ENCODE measurements around the gene DNAL4.
A peak's percentile ranks its signal among the peaks of the same experiment; 100 is the strongest.

Gene DNAL4

DNA sequence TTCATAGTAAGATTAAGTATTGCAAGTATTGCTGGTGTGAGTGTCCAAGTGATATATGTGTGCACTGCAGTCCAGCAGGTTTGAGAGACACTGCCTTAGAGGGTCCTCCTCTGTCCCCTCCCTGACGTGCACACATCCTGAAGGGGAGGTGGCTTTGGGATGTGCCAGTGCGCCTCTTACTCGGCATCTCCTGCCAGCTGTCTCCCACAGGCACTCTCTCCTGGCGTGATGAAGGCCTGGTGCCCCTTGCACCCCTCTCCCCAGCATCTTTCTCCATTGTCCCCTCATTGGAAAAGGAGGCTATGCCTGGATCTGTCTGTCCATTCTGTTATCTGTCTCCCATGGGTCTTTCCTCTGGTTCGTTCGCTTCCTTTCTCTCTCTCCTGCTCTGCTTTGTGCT, 64.0 kb downstream of the DNAL4 start:
- H3K4me3 ChIP-seq (ENCODE audit: low read depth in 1 of 2, low read length in 1 of 2): no peak overlapping the region
- no peaks in the 10 kb centered on the region for H3K9me3 ChIP-seq
- peaks cover 100% of the 10 kb centered on the region for H3K36me3 ChIP-seq
- H3K27ac ChIP-seq: peak overlapping the region; percentile 79
- H3K27me3 ChIP-seq: no peaks in the 10 kb centered on the region
- TF ChIP-seq, protein P1, sequence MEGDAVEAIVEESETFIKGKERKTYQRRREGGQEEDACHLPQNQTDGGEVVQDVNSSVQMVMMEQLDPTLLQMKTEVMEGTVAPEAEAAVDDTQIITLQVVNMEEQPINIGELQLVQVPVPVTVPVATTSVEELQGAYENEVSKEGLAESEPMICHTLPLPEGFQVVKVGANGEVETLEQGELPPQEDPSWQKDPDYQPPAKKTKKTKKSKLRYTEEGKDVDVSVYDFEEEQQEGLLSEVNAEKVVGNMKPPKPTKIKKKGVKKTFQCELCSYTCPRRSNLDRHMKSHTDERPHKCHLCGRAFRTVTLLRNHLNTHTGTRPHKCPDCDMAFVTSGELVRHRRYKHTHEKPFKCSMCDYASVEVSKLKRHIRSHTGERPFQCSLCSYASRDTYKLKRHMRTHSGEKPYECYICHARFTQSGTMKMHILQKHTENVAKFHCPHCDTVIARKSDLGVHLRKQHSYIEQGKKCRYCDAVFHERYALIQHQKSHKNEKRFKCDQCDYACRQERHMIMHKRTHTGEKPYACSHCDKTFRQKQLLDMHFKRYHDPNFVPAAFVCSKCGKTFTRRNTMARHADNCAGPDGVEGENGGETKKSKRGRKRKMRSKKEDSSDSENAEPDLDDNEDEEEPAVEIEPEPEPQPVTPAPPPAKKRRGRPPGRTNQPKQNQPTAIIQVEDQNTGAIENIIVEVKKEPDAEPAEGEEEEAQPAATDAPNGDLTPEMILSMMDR (IDR thresholded peaks at IDR 0.05): no peak
- peaks cover 11 to 12% of the 10 kb centered on the region in 2 experiments for H3K4me1 ChIP-seq (ENCODE audit: control insufficient read depth in 1 of 2, insufficient read depth in 1 of 2, low read depth in 1 of 2, low read length in 1 of 2)

DNA sequence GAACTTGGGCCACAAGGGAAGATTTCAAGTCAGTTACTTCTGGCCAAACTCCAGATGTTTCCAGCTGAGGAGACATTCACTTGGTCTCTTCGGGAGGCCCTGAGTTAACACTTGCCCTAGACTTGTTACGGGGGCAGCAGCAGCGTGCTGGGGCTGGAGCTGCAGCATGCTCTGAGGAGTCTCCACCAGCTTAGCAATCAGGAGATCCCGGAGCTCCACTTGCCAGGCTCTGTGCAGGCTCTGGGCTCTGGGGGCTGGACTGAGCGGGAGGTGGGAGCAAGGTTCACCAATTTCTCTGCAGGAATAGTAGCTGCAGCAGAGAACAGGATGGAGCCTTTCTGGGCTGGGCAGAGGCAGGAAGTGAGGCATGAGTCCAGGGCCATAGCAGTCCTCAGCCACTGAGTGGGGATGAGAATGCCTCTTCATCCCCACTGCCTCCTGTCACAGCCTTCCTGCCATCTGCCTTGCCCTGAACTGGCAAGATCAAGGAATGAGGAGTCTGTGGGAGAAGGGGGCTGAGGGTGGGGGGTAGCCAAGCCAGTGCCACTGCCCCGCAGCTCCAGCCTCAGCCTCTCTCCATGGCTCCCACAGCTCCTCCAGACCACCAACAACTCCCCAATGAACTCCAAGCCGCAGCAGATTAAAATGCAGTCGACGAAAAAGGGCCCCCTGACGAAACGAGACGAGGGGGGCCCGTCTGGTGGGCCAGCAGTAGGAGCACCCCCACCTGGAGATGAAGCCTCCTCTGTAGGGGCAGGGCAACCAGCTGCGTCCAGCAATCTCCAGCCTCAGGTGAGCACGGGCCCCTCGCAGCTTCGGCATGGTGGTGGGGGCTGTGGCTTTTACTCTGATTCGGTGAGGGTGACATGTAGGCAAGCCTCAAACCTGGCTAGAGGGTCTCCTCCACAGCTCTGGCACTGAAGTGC, 64.8 kb downstream of the DNAL4 start:
- TF ChIP-seq, protein P1 (IDR thresholded peaks at IDR 0.05): no peak
- no peaks in the 10 kb centered on the region for H3K27me3 ChIP-seq
- H3K4me1 ChIP-seq (ENCODE audit: control insufficient read depth in 1 of 2, insufficient read depth in 1 of 2, low read depth in 1 of 2, low read length in 1 of 2): peaks cover 11 to 12% of the 10 kb centered on the region in 2 experiments
- no peak overlapping the region for H3K27ac ChIP-seq
- H3K4me3 ChIP-seq (ENCODE audit: low read depth in 1 of 2, low read length in 1 of 2): no peak overlapping the region
- no peaks in the 10 kb centered on the region for H3K9me3 ChIP-seq
- peaks cover 100% of the 10 kb centered on the region for H3K36me3 ChIP-seq

Measured in neutrophil (primary cell).